HG02973 (cell line): ENCODE results near the gene FBXO27.
"Not testable (repeated sequence)": the region's sequence is repeated elsewhere in the genome, so short reads cannot be mapped to it uniquely, and the experiment has no call there.

Experiments
- ATAC-seq: cut with Tn5 transposase; IDR thresholded peaks from one replicate; pipeline ENCODE4 v1.9.1; 2021; ENCODE audit warnings: moderate library complexity; ENCODE audit not compliant: unreplicated experiment

The FBXO27 gene

GRCh38 chr19:39045506-39045905, 13.2 kb upstream of the FBXO27 start:
- ATAC-seq = no peak

- no peak for ATAC-seq
Observed at GRCh38 chr19:39038098-39038497, 5.7 kb upstream of the FBXO27 start.

- ATAC-seq = no peak
Observed at GRCh38 chr19:39037194-39037593, 4.8 kb upstream of the FBXO27 start.

- no peak for ATAC-seq
Observed at GRCh38 chr19:39036581-39036980, 4.2 kb upstream of the FBXO27 start.

- ATAC-seq = no peak
Observed at GRCh38 chr19:39031368-39032062, 834 bp downstream of the FBXO27 start.

- no peak for ATAC-seq
Observed at GRCh38 chr19:39030854-39031367, 1.4 kb downstream of the FBXO27 start.

GRCh38 chr19:39024875-39025641, 7.3 kb downstream of the FBXO27 start:
- ATAC-seq = no peak

GRCh38 chr19:39021063-39021462, 11.3 kb downstream of the FBXO27 start:
- ATAC-seq = no peak

GRCh38 chr19:39017646-39018045, 14.7 kb downstream of the FBXO27 start:
- ATAC-seq = no peak

- ATAC-seq = no peak
Observed at GRCh38 chr19:39017026-39017425, 15.3 kb downstream of the FBXO27 start.

- ATAC-seq = no peak
Observed at GRCh38 chr19:39014037-39014436, 18.3 kb downstream of the FBXO27 start.

GRCh38 chr19:39009001-39009400, 23.3 kb downstream of the FBXO27 start:
- ATAC-seq = no peak

GRCh38 chr19:39008137-39008536, 24.2 kb downstream of the FBXO27 start:
- ATAC-seq = no peak

- no peak for ATAC-seq
Observed at GRCh38 chr19:39007096-39007495, 25.3 kb downstream of the FBXO27 start.

- no peak for ATAC-seq
Observed at GRCh38 chr19:39004403-39004802, 27.9 kb downstream of the FBXO27 start.

- ATAC-seq = no peak
Observed at GRCh38 chr19:39003796-39004195, 28.6 kb downstream of the FBXO27 start.

GRCh38 chr19:39003188-39003587, 29.2 kb downstream of the FBXO27 start:
- ATAC-seq = no peak

GRCh38 chr19:39001041-39001440, 31.3 kb downstream of the FBXO27 start:
- ATAC-seq = no peak

GRCh38 chr19:38997576-38997975, 34.8 kb downstream of the FBXO27 start:
- not testable (repeated sequence) for ATAC-seq

- ATAC-seq = no peak
Observed at GRCh38 chr19:38993271-38993670, 39.1 kb downstream of the FBXO27 start.

- no peak for ATAC-seq
Observed at GRCh38 chr19:38990949-38991697, 41.2 kb downstream of the FBXO27 start.
